Effector memory CD4-positive, alpha-beta T cell (primary cell): ENCODE data around the gene ID2.

Experiments
- DNase-seq, 3 donors: peaks; one replicate each; pipeline ENCODE4 v3.0.0-alpha.2; 2020
- H3K27ac ChIP-seq: 2 replicates; pipeline ENCODE4 v1.7.0; 2013; ENCODE audit warnings: mild to moderate bottlenecking, low read length, moderate library complexity; ENCODE audit not compliant: insufficient read depth, poor library complexity, severe bottlenecking
- H3K27me3 ChIP-seq: replicated peaks from 2 replicates; pipeline ENCODE4 v1.7.0; 2013; ENCODE audit warnings: mild to moderate bottlenecking, low read length; ENCODE audit not compliant: insufficient read depth, control insufficient read depth, poor library complexity, severe bottlenecking
- H3K36me3 ChIP-seq: 2 replicates; pipeline ENCODE4 v1.7.0; 2013; ENCODE audit warnings: mild to moderate bottlenecking, low read length, moderate library complexity; ENCODE audit not compliant: control insufficient read depth, insufficient read depth
- H3K4me1 ChIP-seq: 2 replicates; pipeline ENCODE4 v1.7.0; 2013; ENCODE audit warnings: low read length, mild to moderate bottlenecking; ENCODE audit not compliant: control insufficient read depth, insufficient read depth, poor library complexity, severe bottlenecking
- H3K4me3 ChIP-seq: 2 replicates; pipeline ENCODE4 v1.7.0; 2013; ENCODE audit warnings: low read length, low read depth, mild to moderate bottlenecking; ENCODE audit not compliant: insufficient read depth, poor library complexity, severe bottlenecking
- H3K9me3 ChIP-seq: 2 replicates; pipeline ENCODE4 v1.7.0; 2013; ENCODE audit warnings: mild to moderate bottlenecking, low read length, moderate library complexity; ENCODE audit not compliant: control insufficient read depth

The ID2 gene

GRCh38 chr2:8648441-8649213 is 33.2 kb upstream of the ID2 start:
- Histone ChIP-seq H3K27me3 (no peaks in the 10 kb centered on the region), H3K27ac (no peak overlapping the region), H3K4me3 (no peak overlapping the region), H3K9me3 (no peaks in the 10 kb centered on the region), H3K36me3 (no peaks in the 10 kb centered on the region), H3K4me1 (no peaks in the 10 kb centered on the region)
- DNase-seq = no peak

GRCh38 chr2:8649718-8650117 is 32.1 kb upstream of the ID2 start:
- H3K4me3 ChIP-seq = no peak overlapping the region
- H3K27ac ChIP-seq = no peak overlapping the region
- no peaks in the 10 kb centered on the region for H3K4me1 ChIP-seq
- DNase-seq = no peak
- H3K27me3 ChIP-seq = no peaks in the 10 kb centered on the region
- H3K36me3 ChIP-seq = no peaks in the 10 kb centered on the region
- H3K9me3 ChIP-seq = no peaks in the 10 kb centered on the region

- Histone ChIP-seq H3K4me3 (no peak overlapping the region), H3K9me3 (no peaks in the 10 kb centered on the region), H3K4me1 (no peaks in the 10 kb centered on the region), H3K27me3 (no peaks in the 10 kb centered on the region), H3K27ac (no peak overlapping the region), H3K36me3 (no peaks in the 10 kb centered on the region)
- no peak for DNase-seq
Observed at GRCh38 chr2:8650256-8650655, 31.6 kb upstream of the ID2 start.

GRCh38 chr2:8652774-8653426 is 29.0 kb upstream of the ID2 start:
- H3K4me3 ChIP-seq = no peak overlapping the region
- no peaks in the 10 kb centered on the region for H3K36me3 ChIP-seq
- H3K27me3 ChIP-seq = no peaks in the 10 kb centered on the region
- H3K27ac ChIP-seq = no peak overlapping the region
- no peak for DNase-seq
- no peaks in the 10 kb centered on the region for H3K4me1 ChIP-seq
- no peaks in the 10 kb centered on the region for H3K9me3 ChIP-seq

- no peak for DNase-seq
- Histone ChIP-seq H3K9me3 (no peaks in the 10 kb centered on the region), H3K27ac (no peak overlapping the region), H3K36me3 (no peaks in the 10 kb centered on the region), H3K4me1 (no peaks in the 10 kb centered on the region), H3K27me3 (no peaks in the 10 kb centered on the region), H3K4me3 (no peak overlapping the region)
Observed at GRCh38 chr2:8653485-8653884, 28.4 kb upstream of the ID2 start.

GRCh38 chr2:8654041-8654440 is 27.8 kb upstream of the ID2 start:
- Histone ChIP-seq H3K27me3 (no peaks in the 10 kb centered on the region), H3K4me1 (no peaks in the 10 kb centered on the region), H3K36me3 (no peaks in the 10 kb centered on the region), H3K9me3 (no peaks in the 10 kb centered on the region), H3K27ac (no peak overlapping the region), H3K4me3 (no peak overlapping the region)
- DNase-seq = no peak

- Histone ChIP-seq H3K4me3 (no peak overlapping the region), H3K4me1 (no peaks in the 10 kb centered on the region), H3K36me3 (no peaks in the 10 kb centered on the region), H3K27me3 (no peaks in the 10 kb centered on the region), H3K9me3 (no peaks in the 10 kb centered on the region), H3K27ac (no peak overlapping the region)
- no peak for DNase-seq
Observed at GRCh38 chr2:8654483-8654882, 27.4 kb upstream of the ID2 start.

GRCh38 chr2:8656160-8656641 is 25.7 kb upstream of the ID2 start:
- DNase-seq = no peak
- Histone ChIP-seq H3K4me1 (no peaks in the 10 kb centered on the region), H3K36me3 (no peaks in the 10 kb centered on the region), H3K4me3 (no peak overlapping the region), H3K27ac (no peak overlapping the region), H3K9me3 (no peaks in the 10 kb centered on the region), H3K27me3 (no peaks in the 10 kb centered on the region)

- Histone ChIP-seq H3K27ac (no peak overlapping the region), H3K4me3 (no peak overlapping the region), H3K27me3 (no peaks in the 10 kb centered on the region), H3K36me3 (no peaks in the 10 kb centered on the region), H3K9me3 (no peaks in the 10 kb centered on the region), H3K4me1 (no peaks in the 10 kb centered on the region)
- no peak for DNase-seq
Observed at GRCh38 chr2:8656811-8657210, 25.0 kb upstream of the ID2 start.

GRCh38 chr2:8657423-8658062 is 24.3 kb upstream of the ID2 start:
- DNase-seq = no peak
- H3K27ac ChIP-seq = no peak overlapping the region

More at GRCh38 chr2:8657423-8658062, 24.3 kb upstream of the ID2 start:
- Histone ChIP-seq H3K4me1 (no peaks in the 10 kb centered on the region), H3K36me3 (no peaks in the 10 kb centered on the region), H3K9me3 (no peaks in the 10 kb centered on the region), H3K27me3 (no peaks in the 10 kb centered on the region), H3K4me3 (no peak overlapping the region)
